ENCODE data around the gene POLA2. TPM values are rescaled to one million over a fixed set of nuclear protein-coding genes. Genes with fewer than 3 reads are reported as not detected.

POLA2 gene
- total RNA-seq, 4 donors from 2014 or later, result 6.8 to 25.6 (median 13.1) TPM

GRCh38 chr11:65291613-65292012 lies 29.9 kb downstream of the POLA2 start:
- TF ChIP-seq POLR2A (IDR thresholded peaks at IDR 0.05) (no peak), CTCF (IDR thresholded peaks at IDR 0.05) (no peak)
- H3K27ac ChIP-seq, result peak overlapping the region; percentile 62 to 92 (median 77)
- H3K4me3 ChIP-seq, result no peak overlapping the region
- H3K27me3 ChIP-seq, result no peaks in the 10 kb centered on the region
- peaks cover 0 to 15% (median 0%) of the 10 kb centered on the region in 3 donors for H3K36me3 ChIP-seq
- H3K4me1 ChIP-seq, result peaks cover 0 to 31% (median 0%) of the 10 kb centered on the region in 4 donors
- no peaks in the 10 kb centered on the region for H3K9me3 ChIP-seq
- DNase-seq, result no peak

- TF ChIP-seq CTCF (IDR thresholded peaks at IDR 0.05) (no peak), POLR2A (IDR thresholded peaks at IDR 0.05) (no peak)
- no peak for DNase-seq
- peaks cover 0 to 11% (median 0%) of the 10 kb centered on the region in 3 donors for H3K36me3 ChIP-seq
- H3K4me1 ChIP-seq, result peaks cover 0 to 41% (median 0%) of the 10 kb centered on the region in 4 donors
- peak overlapping the region; percentile 62 to 92 (median 77) for H3K27ac ChIP-seq
- H3K27me3 ChIP-seq, result no peaks in the 10 kb centered on the region
- H3K9me3 ChIP-seq, result no peaks in the 10 kb centered on the region
- no peak overlapping the region for H3K4me3 ChIP-seq
Measured at GRCh38 chr11:65292890-65293289, 31.1 kb downstream of the POLA2 start.

- no peak for TF ChIP-seq POLR2A (IDR thresholded peaks at IDR 0.05)
- TF ChIP-seq CTCF (IDR thresholded peaks at IDR 0.05), result no peak
- Histone ChIP-seq H3K27me3 (no peaks in the 10 kb centered on the region), H3K27ac (peak overlapping the region; percentile 22 to 92 (median 64)), H3K4me3 (peak overlapping the region in 1 of 4 donors; percentile 16), H3K4me1 (peaks cover 0 to 45% (median 0%) of the 10 kb centered on the region in 4 donors), H3K36me3 (peaks cover 0 to 11% (median 0%) of the 10 kb centered on the region in 3 donors), H3K9me3 (no peaks in the 10 kb centered on the region)
- DNase-seq, result peak in 1 of 3 donors; percentile 62
Measured at GRCh38 chr11:65293909-65294381, 32.2 kb downstream of the POLA2 start.

- TF ChIP-seq CTCF (IDR thresholded peaks at IDR 0.05), result no peak
- no peak for TF ChIP-seq POLR2A (IDR thresholded peaks at IDR 0.05)
Measured at GRCh38 chr11:65295001-65295400, 33.2 kb downstream of the POLA2 start.

GRCh38 chr11:65295571-65296341 lies 34.0 kb downstream of the POLA2 start:
- Histone ChIP-seq H3K4me1 (peaks cover 0 to 42% (median 0%) of the 10 kb centered on the region in 4 donors), H3K36me3 (peaks cover 0 to 4% (median 0%) of the 10 kb centered on the region in 3 donors), H3K27ac (peak overlapping the region in 3 of 4 donors; percentile 44 to 92 (median 50)), H3K9me3 (no peaks in the 10 kb centered on the region), H3K27me3 (no peaks in the 10 kb centered on the region), H3K4me3 (no peak overlapping the region)
- no peak for DNase-seq
- TF ChIP-seq CTCF (IDR thresholded peaks at IDR 0.05) (no peak), POLR2A (IDR thresholded peaks at IDR 0.05) (no peak)

More at GRCh38 chr11:65295001-65295400, 33.2 kb downstream of the POLA2 start:
- Histone ChIP-seq H3K27ac (peak overlapping the region in 3 of 4 donors; percentile 30 to 92 (median 44)), H3K4me1 (peaks cover 0 to 48% (median 0%) of the 10 kb centered on the region in 4 donors), H3K27me3 (no peaks in the 10 kb centered on the region), H3K4me3 (no peak overlapping the region), H3K9me3 (no peaks in the 10 kb centered on the region), H3K36me3 (peaks cover 0 to 4% (median 0%) of the 10 kb centered on the region in 3 donors)
- DNase-seq, result no peak

All from Peyer's patch (tissue), 4 donors.